Stimulated activated CD8-positive, alpha-beta memory T cell treated with anti-CD3 and anti-CD28 coated beads, Interleukin-2, amount 100 ng/mL, for 1 hour (primary cell): Measurements from ENCODE around the gene STRIP2.
"Not testable (repeated sequence)": the region's sequence is repeated elsewhere in the genome, so short reads cannot be mapped to it uniquely, and the experiment has no call there.

ENCODE experiments used
- DNase-seq, 2 donors: peaks; one replicate each; pipeline ENCODE4 v3.0.0-alpha.2; 2020; ENCODE audit warnings: low read depth in 2 of 2

STRIP2 gene, protein sequence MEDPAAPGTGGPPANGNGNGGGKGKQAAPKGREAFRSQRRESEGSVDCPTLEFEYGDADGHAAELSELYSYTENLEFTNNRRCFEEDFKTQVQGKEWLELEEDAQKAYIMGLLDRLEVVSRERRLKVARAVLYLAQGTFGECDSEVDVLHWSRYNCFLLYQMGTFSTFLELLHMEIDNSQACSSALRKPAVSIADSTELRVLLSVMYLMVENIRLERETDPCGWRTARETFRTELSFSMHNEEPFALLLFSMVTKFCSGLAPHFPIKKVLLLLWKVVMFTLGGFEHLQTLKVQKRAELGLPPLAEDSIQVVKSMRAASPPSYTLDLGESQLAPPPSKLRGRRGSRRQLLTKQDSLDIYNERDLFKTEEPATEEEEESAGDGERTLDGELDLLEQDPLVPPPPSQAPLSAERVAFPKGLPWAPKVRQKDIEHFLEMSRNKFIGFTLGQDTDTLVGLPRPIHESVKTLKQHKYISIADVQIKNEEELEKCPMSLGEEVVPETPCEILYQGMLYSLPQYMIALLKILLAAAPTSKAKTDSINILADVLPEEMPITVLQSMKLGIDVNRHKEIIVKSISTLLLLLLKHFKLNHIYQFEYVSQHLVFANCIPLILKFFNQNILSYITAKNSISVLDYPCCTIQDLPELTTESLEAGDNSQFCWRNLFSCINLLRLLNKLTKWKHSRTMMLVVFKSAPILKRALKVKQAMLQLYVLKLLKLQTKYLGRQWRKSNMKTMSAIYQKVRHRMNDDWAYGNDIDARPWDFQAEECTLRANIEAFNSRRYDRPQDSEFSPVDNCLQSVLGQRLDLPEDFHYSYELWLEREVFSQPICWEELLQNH

DNA sequence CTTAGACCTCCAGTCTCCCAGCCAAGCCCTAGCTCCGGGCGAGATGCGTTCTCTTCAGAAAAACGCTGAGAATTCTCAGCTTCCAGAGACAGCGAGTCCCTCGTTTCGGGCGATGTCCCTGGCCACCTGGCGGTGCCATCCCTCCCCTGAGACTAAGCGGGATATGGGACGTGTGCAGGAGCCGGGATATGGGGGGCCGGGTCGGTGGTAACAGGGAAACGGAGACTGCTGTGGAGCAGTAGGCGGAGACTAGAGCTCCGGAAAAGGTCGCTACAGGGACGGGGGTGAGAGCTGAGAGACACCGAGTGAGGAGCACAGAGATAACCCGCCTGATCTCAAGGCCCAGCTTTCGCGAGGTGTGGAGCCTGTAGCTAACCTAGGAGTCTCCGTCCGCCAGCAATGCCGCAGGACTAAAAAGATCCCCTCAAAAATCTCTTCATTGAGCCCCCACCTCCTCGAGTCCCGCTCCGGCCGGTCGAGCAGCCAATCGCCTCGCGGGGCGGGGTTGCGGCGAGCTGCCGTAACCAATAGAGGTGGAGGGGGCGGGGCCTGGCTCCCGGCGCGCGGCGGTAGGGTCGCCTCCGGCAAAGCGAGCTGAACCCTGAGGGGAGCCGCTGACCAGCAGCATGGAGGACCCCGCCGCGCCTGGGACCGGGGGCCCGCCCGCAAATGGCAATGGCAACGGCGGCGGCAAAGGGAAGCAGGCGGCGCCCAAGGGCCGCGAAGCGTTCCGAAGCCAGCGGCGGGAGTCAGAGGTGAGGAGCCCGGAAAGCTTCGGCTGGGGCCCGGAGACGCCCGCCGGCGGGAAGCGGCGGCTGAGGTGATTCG is at the start of gene STRIP2:
Gene STRIP2, plus strand, starts transcription at position 586 of the 828 bp plus-strand sequence. Its CDS starts 41 bp downstream, at position 627.
- peak; percentile 79 to 86 for DNase-seq

DNA sequence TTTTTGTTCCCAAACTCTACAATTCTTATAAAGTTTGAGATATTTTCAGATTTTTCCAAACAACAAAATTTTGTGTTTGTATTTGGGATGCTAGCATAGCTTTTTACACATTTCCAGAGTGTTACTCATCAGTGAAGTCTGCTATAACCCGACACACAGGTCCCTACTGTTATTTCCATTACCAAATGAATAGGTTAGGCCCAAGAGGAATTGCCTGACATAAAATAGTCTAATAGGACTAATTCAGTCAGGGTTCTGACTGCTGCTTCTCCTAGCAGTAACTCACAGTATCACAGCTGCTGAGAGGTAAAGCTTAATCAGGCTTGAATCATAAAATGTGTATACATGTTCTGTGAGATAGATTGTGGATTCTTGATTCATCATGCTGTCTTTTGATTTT is 49.1 kb upstream of the STRIP2 start:
- no peak for DNase-seq

DNA sequence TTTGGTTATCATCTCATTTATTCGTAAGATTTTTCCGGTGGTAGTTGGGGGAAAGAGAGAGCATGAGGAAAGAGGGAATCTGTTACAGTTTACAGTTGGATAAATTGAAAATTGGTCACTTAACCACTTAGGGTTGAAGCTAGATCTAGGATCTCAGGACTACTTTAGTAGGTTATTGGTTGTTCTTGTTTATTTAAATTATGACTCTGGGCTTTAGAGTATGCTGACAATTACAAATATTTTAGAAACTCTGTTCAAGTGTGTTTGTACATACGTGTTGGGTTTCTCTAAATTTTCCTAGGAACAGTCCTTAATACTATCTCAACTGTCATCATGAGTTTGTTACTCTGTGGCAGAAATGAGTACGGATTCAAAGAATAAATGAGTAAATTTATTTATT is 48.6 kb upstream of the STRIP2 start:
- DNase-seq: no peak

GRCh38 chr7:129386506-129386905 is 47.7 kb upstream of the STRIP2 start:
- DNase-seq: no peak

- no peak for DNase-seq
Observed at GRCh38 chr7:129387537-129387936, 46.7 kb upstream of the STRIP2 start.

GRCh38 chr7:129388333-129389098 is 45.7 kb upstream of the STRIP2 start:
- DNase-seq: no peak

- no peak for DNase-seq
Observed at GRCh38 chr7:129389829-129390228, 44.4 kb upstream of the STRIP2 start.

DNA sequence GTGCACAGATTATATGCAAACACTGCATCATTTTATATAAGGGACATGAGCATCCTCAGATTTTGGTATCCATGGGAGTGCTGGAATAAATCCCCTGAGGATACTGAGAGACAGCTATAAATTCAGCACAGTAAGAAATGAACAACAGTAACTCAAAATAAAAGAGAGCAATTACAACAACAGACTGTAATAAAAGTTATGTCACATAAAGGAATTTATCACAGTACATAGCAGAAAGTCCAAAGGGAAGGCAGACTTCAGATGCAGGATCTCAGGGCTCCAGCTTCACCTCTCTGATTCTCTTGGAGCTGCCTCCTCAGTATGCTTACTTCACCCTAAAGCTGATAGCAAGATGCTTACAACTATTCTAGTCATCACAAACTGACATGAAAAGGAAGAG is 43.9 kb upstream of the STRIP2 start:
- DNase-seq: no peak

DNA sequence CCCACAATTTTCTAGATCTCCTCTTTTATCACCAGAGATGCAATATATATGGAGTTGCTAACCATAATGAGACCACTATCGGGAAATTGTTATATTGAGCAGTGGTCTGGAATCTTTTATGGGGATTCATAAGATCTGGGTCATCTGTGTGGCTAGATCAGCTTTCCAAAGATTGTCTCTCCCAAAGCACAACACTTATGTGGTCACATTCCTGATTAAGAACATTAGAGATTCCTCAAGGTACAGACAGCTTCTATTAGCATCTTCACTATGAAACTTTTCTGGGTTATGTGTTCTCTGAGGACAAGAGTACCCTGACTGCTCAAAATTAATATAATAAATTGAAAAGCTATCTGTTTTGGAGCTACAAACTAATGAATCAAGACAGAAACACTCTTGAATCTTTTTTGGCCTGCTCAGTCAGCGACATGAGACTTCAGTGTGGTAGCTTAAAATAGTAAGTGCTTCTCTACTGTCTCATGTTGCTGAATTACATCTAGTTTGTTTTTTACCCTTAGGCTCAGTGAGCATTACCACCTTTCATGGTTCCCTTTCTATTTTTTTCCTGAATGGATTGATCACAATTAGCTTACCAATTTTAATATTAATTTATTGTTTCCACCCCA is 42.6 kb upstream of the STRIP2 start:
- no peak for DNase-seq

- DNase-seq: no peak
Observed at GRCh38 chr7:129393255-129393654, 41.0 kb upstream of the STRIP2 start.

GRCh38 chr7:129394101-129394500 is 40.1 kb upstream of the STRIP2 start:
- DNase-seq: no peak

DNA sequence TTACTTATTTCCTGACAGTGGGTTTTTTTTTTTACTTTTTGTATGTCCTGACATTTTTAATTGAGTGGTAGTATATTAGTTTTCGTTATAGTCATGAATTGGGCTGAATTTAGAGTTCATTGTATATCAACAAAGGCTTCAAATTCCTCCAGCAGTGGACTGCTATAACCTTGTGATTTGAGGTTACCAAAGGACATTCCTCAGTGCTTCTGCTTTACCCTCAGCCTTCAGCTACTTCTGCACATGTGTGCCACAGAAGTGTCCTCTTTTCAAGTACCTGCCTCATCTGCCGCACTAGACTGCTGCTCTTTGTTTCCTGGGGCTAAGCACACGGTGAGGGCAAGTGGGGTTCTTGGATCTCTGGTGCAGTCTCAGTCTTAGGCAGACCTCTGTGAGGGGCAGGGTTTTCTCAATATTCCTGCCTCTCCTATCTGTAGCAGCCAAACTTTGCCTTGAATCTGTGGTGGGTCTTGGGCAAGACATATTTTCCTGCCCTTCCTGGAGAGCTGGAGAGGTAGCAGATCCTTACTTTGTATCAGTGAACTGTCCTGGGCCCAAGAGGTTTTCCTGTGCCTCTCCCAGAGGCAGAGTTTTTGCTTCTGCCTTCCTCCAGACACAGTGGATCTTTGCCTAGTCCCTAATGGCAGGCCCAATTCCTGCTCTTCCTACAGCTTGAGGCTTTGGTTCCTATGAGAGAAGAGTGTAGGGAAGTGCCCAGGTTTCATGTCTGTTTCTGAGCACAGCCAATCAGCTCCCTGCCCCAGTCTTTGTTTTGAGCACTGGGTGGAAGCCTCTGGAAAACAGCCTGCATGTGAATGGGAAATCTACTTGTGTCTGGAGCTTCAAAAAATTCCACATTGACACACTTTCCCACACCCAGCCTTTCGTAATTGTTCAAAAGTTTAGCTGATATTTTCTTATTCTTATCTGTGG is 39.0 kb upstream of the STRIP2 start:
- no peak for DNase-seq

GRCh38 chr7:129401228-129401966 is 32.8 kb upstream of the STRIP2 start:
- no peak for DNase-seq

DNA sequence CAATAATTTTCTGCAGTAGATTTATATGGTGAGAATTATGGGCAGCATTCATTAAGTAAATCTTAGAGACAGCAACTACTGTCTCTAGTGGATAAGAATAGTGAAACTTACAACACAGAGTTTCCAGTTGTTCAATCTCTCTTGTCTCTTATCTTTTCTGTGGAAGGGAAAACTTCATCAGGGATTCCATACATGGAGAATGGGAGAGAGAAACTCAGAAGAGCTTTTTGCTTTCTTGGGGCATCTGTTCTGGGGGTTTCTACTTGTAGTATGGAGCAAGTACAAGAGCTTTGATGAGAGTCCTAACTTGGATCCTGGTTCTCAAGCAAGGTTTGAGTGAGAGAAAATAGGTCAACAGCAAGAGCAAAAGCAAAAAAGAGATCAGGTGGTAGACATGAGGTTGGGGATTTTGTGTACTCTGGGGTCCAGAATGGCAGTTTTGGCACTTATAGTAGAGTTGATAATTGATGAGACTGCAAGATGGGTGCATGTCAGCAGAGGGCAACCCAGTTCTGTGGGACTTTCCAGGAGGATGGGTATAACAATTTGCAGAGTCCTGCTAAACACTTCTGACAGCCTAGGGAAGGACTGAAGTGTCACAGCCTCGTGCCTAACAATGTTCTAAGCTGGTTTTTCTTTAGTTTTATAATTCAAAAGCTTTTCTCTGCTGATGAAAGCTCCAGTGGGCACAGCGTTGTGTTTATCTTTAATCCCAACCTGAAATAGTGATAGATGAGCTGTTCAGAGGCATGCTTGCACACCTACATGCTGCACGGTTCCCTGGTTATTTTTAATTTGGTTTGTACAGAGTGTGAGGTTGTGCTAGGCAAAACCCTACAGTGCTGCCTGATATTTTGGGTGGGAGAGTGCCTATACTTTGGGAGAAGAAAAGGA is 32.0 kb upstream of the STRIP2 start:
- no peak for DNase-seq

DNA sequence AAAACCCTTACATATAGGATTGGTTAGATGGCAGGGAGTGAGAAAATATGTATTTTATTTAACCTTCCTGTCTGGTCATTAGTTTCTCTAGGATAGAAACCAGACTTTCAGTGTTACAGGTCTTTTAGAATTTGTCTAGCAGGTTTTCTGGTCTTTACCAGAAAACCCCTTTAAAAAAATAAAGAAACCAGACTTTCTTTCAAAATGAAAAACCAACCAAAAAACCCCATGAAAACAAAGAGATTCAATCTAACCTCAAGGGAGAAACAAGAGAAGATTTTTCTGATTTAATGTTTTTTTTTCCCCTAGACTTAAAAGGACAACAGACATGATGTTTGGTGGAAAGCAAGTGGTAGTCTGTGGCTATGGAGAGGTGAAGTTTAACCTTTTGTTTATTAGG is 28.7 kb upstream of the STRIP2 start:
- DNase-seq: no peak

DNA sequence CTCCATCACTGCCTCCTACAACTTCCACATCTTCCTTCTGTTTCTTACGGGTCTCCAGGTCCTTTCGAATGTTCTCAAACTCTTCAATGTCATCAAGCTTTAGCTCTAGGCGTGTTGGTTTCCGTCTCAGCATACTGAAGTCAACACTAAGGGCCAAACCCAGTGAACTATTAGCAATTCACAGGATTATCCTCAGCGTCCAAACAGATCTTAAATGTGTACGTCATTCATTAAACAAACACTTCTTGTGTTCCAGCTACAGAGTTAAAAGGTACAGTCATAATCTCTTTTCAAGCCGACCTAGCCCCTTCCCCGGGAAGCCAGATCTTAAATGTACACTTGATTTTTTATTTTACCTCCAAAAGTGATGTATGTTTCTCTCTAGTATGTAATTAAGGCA is 24.0 kb upstream of the STRIP2 start:
- DNase-seq: not testable (repeated sequence)

DNA sequence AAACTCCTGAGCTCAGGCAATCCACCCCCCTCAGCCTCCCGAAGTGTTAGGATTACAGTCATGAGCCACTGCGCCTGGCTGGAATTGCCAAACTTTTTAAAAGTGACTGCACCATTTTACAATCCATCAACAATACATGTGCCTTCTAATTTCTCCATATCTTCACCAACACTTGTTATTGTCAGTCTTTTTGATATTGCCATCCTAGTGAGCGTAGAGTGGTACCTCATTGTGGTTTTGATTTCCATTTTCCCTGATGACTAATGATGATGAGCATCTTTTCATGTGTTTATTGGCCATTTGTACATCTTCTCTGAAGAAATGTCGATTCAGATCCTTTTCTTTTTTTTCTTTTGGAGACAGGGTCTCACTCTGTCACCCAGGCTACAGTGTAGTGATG is 21.7 kb upstream of the STRIP2 start:
- DNase-seq: no peak

GRCh38 chr7:129417073-129417472 is 17.2 kb upstream of the STRIP2 start:
- DNase-seq: no peak
